HUES6 (cell line): ENCODE data around the gene CACNB1.

Experiments
- H3K27ac ChIP-seq: 2 replicates; pipeline ENCODE4 v1.7.0; 2013; ENCODE audit warnings: low read depth, mild to moderate bottlenecking, low read length, inconsistent platforms
- H3K27me3 ChIP-seq: 2 replicates; pipeline ENCODE4 v1.6.1; 2013; ENCODE audit warnings: low read length; ENCODE audit not compliant: control insufficient read depth, insufficient read depth
- H3K36me3 ChIP-seq: 2 replicates; pipeline ENCODE4 v1.6.1; 2013; ENCODE audit warnings: low read length; ENCODE audit not compliant: control insufficient read depth, insufficient read depth
- H3K4me1 ChIP-seq: 2 replicates; pipeline ENCODE4 v1.6.1; 2013; ENCODE audit warnings: low read length; ENCODE audit not compliant: control insufficient read depth, insufficient read depth
- H3K4me3 ChIP-seq: 2 replicates; pipeline ENCODE4 v1.5.1; 2013; ENCODE audit warnings: low read depth, low read length
- H3K9ac ChIP-seq: one replicate; pipeline ENCODE4 v1.6.1; 2013; ENCODE audit warnings: mild to moderate bottlenecking, low read length
- H3K9me3 ChIP-seq: 2 replicates; pipeline ENCODE4 v1.6.1; 2013; ENCODE audit warnings: low read depth, low read length; ENCODE audit not compliant: control insufficient read depth, insufficient read depth

Gene CACNB1

DNA sequence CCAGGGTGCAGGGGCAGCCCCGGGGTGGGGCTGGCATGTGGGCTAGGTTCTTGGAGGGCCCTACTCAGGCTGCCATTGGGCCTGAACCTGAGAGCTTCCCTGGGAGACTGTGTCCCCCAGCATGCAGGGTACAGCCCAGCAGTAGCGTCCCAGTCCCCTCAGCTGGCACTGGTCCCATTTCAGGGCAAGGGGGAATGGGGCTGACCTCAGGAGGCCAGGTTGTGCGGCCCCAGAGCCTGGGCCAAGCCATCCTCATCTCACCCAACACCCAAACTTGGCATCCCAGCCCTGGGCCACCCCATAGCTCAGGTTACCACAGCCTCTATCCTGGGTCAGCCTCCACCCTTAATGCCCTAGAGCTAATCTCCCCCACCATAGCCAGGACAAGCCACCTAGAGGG lies 52.3 kb downstream of the CACNB1 start:
- peaks cover 3% of the 10 kb centered on the region; the same call in 1 of the 2 replicates for H3K9me3 ChIP-seq
- H3K4me3 ChIP-seq, result no peak overlapping the region
- no peak overlapping the region for H3K9ac ChIP-seq
- H3K4me1 ChIP-seq, result no peaks in the 10 kb centered on the region
- no peak overlapping the region for H3K27ac ChIP-seq
- no peaks in the 10 kb centered on the region for H3K36me3 ChIP-seq
- H3K27me3 ChIP-seq, result peaks cover 12% of the 10 kb centered on the region

GRCh38 chr17:39144416-39144840 lies 53.0 kb downstream of the CACNB1 start:
- Histone ChIP-seq H3K4me3 (no peak overlapping the region), H3K27ac (no peak overlapping the region), H3K9ac (no peak overlapping the region), H3K27me3 (peaks cover 5% of the 10 kb centered on the region), H3K9me3 (peaks cover 3% of the 10 kb centered on the region; the same call in 1 of the 2 replicates), H3K4me1 (no peaks in the 10 kb centered on the region), H3K36me3 (no peaks in the 10 kb centered on the region)

DNA sequence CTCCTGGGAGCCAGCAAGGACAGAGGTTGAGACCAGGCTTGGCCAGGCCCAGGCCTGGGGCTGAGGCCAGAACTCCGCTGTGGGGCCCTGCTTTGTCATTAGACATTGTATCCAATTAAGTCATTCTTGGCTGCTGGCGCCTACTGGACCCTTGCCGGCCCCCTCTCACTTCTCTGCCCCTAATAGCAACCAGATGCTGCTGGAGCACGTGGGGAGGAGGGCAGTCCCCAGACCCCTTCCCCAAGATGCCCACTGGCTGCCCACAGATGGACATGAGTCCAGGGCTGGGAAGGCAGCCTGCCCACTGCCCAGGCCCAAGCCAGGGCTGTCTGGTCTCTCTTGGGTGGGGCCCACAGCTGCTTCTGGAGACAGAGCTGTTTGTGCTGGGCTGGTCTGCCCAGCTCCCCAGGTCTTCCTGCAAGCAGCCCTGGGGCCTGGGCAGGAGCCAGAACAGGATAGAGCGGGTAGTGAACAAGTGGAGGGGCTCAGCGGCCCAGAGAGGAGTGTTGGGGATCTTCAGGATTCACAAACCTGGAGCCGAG lies 53.8 kb downstream of the CACNB1 start:
- no peaks in the 10 kb centered on the region for H3K27me3 ChIP-seq
- no peak overlapping the region for H3K9ac ChIP-seq
- H3K4me3 ChIP-seq, result no peak overlapping the region
- peaks cover 3% of the 10 kb centered on the region; the same call in 1 of the 2 replicates for H3K9me3 ChIP-seq
- H3K27ac ChIP-seq, result no peak overlapping the region
- H3K36me3 ChIP-seq, result no peaks in the 10 kb centered on the region
- no peaks in the 10 kb centered on the region for H3K4me1 ChIP-seq

- Histone ChIP-seq H3K4me3 (no peak overlapping the region), H3K9ac (no peak overlapping the region), H3K36me3 (no peaks in the 10 kb centered on the region), H3K27ac (no peak overlapping the region), H3K4me1 (no peaks in the 10 kb centered on the region), H3K27me3 (no peaks in the 10 kb centered on the region), H3K9me3 (peaks cover 3% of the 10 kb centered on the region; the same call in 1 of the 2 replicates)
Measured at GRCh38 chr17:39141915-39142664, 55.4 kb downstream of the CACNB1 start.

GRCh38 chr17:39141294-39141693 lies 56.2 kb downstream of the CACNB1 start:
- no peak overlapping the region for H3K4me3 ChIP-seq
- H3K9me3 ChIP-seq, result peaks cover 3% of the 10 kb centered on the region; the same call in 1 of the 2 replicates
- H3K27me3 ChIP-seq, result no peaks in the 10 kb centered on the region
- H3K27ac ChIP-seq, result no peak overlapping the region
- no peaks in the 10 kb centered on the region for H3K4me1 ChIP-seq
- no peak overlapping the region for H3K9ac ChIP-seq
- no peaks in the 10 kb centered on the region for H3K36me3 ChIP-seq

DNA sequence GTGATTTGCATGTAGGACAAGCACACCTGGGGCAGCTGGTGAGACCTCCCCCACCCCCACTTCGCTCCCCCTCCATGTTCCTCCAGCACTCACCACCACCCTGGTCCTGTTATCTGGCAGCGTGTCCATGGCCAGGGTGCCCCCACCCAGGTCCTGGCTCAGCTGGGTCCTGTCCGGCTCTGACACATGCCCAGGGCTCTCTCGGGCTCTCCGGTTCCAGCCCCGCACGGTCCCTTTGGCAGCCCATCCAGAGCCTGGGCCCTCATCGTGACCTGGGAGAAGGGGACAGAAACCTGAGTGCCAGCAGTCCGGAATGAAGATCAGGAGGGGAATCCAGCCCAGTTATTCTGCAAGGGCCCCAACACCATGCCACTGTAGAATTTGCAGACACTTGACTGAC lies 57.9 kb downstream of the CACNB1 start:
- no peak overlapping the region for H3K9ac ChIP-seq
- H3K4me3 ChIP-seq, result no peak overlapping the region
- H3K9me3 ChIP-seq, result peaks cover 3% of the 10 kb centered on the region; the same call in 1 of the 2 replicates
- H3K27ac ChIP-seq, result no peak overlapping the region
- H3K4me1 ChIP-seq, result no peaks in the 10 kb centered on the region
- H3K36me3 ChIP-seq, result no peaks in the 10 kb centered on the region
- no peaks in the 10 kb centered on the region for H3K27me3 ChIP-seq

GRCh38 chr17:39139161-39139511 lies 58.3 kb downstream of the CACNB1 start:
- H3K27me3 ChIP-seq, result no peaks in the 10 kb centered on the region
- H3K9ac ChIP-seq, result no peak overlapping the region
- H3K4me3 ChIP-seq, result no peak overlapping the region
- H3K4me1 ChIP-seq, result no peaks in the 10 kb centered on the region
- H3K27ac ChIP-seq, result no peak overlapping the region
- peaks cover 3% of the 10 kb centered on the region; the same call in 1 of the 2 replicates for H3K9me3 ChIP-seq
- H3K36me3 ChIP-seq, result no peaks in the 10 kb centered on the region

DNA sequence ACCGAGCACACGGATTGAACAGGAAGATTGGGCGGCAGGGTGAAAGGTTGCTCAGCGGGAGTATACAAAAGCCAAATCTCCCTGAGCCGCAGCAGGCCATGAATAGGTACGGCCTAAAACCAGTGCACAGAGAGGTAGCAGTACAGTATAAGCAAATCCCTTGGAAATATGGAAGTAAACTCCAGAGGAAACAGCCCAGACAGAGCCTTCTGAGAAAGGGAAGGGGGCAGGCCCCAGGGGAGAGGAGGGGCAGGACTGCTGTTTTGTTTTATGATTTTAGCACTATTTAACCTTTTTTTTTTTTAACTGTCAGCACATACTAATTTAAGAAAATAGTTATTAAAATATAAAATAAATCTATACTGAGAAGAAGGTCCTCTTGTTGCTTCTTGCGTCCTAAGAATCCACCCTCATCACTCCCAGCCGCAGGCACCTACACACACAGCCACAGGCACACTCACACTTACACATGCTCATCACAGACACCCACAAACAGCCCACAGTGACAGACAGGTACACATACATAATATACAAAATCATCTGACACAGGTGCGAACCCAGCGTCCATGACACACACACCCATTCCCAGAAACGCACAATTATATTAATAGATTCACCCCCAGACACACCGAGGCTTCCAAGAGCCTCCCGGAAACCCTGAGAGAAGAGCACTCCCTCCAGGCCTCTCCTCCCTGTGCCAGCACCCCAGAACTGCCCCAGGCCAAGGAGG lies 58.9 kb downstream of the CACNB1 start:
- no peak overlapping the region for H3K4me3 ChIP-seq
- H3K27ac ChIP-seq, result no peak overlapping the region
- no peak overlapping the region for H3K9ac ChIP-seq

GRCh38 chr17:39134878-39135277 lies 62.6 kb downstream of the CACNB1 start:
- H3K4me1 ChIP-seq, result peaks cover 6% of the 10 kb centered on the region; the same call in 1 of the 2 replicates
- H3K9me3 ChIP-seq, result no peaks in the 10 kb centered on the region
- H3K9ac ChIP-seq, result no peak overlapping the region

More for the DNA sequence above, 58.9 kb downstream of the CACNB1 start:
- Histone ChIP-seq H3K4me1 (no peaks in the 10 kb centered on the region), H3K27me3 (no peaks in the 10 kb centered on the region), H3K36me3 (no peaks in the 10 kb centered on the region), H3K9me3 (peaks cover 3% of the 10 kb centered on the region; the same call in 1 of the 2 replicates)

GRCh38 chr17:39132192-39132610 lies 65.3 kb downstream of the CACNB1 start:
- no peaks in the 10 kb centered on the region for H3K36me3 ChIP-seq
- H3K27ac ChIP-seq, result no peak overlapping the region
- H3K27me3 ChIP-seq, result no peaks in the 10 kb centered on the region
- H3K4me3 ChIP-seq, result no peak overlapping the region
- H3K9me3 ChIP-seq, result no peaks in the 10 kb centered on the region
- peaks cover 6% of the 10 kb centered on the region; the same call in 1 of the 2 replicates for H3K4me1 ChIP-seq
- no peak overlapping the region for H3K9ac ChIP-seq

More at GRCh38 chr17:39134878-39135277, 62.6 kb downstream of the CACNB1 start:
- Histone ChIP-seq H3K36me3 (no peaks in the 10 kb centered on the region), H3K27me3 (no peaks in the 10 kb centered on the region), H3K27ac (no peak overlapping the region), H3K4me3 (no peak overlapping the region)

DNA sequence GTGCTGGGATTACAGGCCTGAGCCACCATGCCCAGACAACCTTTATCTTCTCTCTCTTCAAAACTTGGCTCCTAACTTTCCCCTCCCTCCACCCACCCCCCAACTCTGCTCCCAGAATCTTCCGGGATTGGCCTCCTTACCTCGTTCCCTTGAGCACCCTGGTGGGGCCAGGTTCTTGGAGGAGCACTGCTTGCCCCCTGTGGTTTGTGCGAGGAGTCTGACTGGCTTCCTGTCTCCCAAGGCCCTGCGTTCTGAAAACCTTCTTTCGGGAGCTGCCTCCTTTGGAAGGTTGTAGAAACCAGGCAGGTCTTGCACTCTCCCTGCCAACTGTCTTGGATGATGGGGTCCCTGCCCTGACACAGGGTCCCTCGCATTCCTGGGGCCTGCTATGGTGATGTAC lies 65.9 kb downstream of the CACNB1 start:
- no peak overlapping the region for H3K27ac ChIP-seq
- H3K4me1 ChIP-seq, result peaks cover 6% of the 10 kb centered on the region; the same call in 1 of the 2 replicates
- no peaks in the 10 kb centered on the region for H3K27me3 ChIP-seq
- H3K9me3 ChIP-seq, result no peaks in the 10 kb centered on the region
- H3K36me3 ChIP-seq, result no peaks in the 10 kb centered on the region
- peak overlapping the region; percentile 20 for H3K9ac ChIP-seq
- H3K4me3 ChIP-seq, result no peak overlapping the region
